Panc1 (cell line): Measurements from ENCODE around the gene FSD1L. TPM values are rescaled to one million over a fixed set of nuclear protein-coding genes. Genes with fewer than 3 reads are reported as not detected.

Experiments used
- ATAC-seq: fragments of 200-7000 bp; cut with Tn5 transposase; 2 replicates; pipeline ENCODE4 v1.9.1; 2020; ENCODE audit warnings: mild to moderate bottlenecking, moderate library complexity
- BruUV-seq: library from RNA; stranded (reverse); fragments of 400-500 nt; replicated peaks from 2 replicates; lab custom pipeline; 2021; lab: Mats Ljungman, UMichigan
- CTCF ChIA-PET: fragments of 300-600 bp; sonication (Branson Sonifier 250); formaldehyde crosslinking; loops from one replicate; lab custom pipeline; 2022; ENCODE audit warnings: antibody characterized with exemption; lab: Charles Lee
- POLR2A ChIA-PET: fragments of 300-600 bp; sonication (Branson Sonifier 250); formaldehyde crosslinking; loops from one replicate; lab custom pipeline; 2022; ENCODE audit warnings: antibody characterized with exemption; lab: Charles Lee
- DNase-seq: peaks from one replicate; pipeline ENCODE4 v3.0.0-alpha.2; 2010; ENCODE audit warnings: low read depth, low spot score
- H3K27ac ChIP-seq: 2 replicates; pipeline ENCODE4 v1.5.1; 2011; ENCODE audit warnings: mild to moderate bottlenecking, low read length, inconsistent platforms
- H3K27me3 ChIP-seq: fragments of 200-500 bp; sonication (Bioruptor generic); 2 replicates; pipeline ENCODE4 v1.6.0; 2014; ENCODE audit warnings: low read length, inconsistent platforms; ENCODE audit not compliant: control insufficient read depth, insufficient read depth
- H3K36me3 ChIP-seq: fragments of 200-500 bp; sonication (Bioruptor generic); 2 replicates; pipeline ENCODE4 v1.5.1; 2014; ENCODE audit warnings: inconsistent platforms, mild to moderate bottlenecking, low read length, moderate library complexity; ENCODE audit not compliant: control insufficient read depth, insufficient read depth
- H3K4me1 ChIP-seq: 2 replicates; pipeline ENCODE4 v1.5.1; 2011; ENCODE audit warnings: inconsistent platforms, mild to moderate bottlenecking, low read length, moderate library complexity; ENCODE audit not compliant: control insufficient read depth, insufficient read depth
- H3K4me3 ChIP-seq, 2 experiments: 2 replicates each; pipeline ENCODE4 v1.5.1; 2011 to 2012; ENCODE audit warnings: low read depth in 2 of 2, low read length in 2 of 2, mild to moderate bottlenecking in 2 of 2, inconsistent platforms in 1 of 2, moderate library complexity in 1 of 2
- H3K9me3 ChIP-seq: fragments of 200-500 bp; sonication (Bioruptor generic); 2 replicates; pipeline ENCODE4 v1.5.1; 2014; ENCODE audit warnings: low read depth, mild to moderate bottlenecking, inconsistent platforms, low read length, moderate library complexity; ENCODE audit not compliant: control insufficient read depth, insufficient read depth
- CTCF ChIP-seq: fragments of 450-650 bp; IDR thresholded peaks from 2 replicates; pipeline ENCODE4 v1.5.1; 2017; ENCODE audit warnings: mild to moderate bottlenecking
- POLR2AphosphoS5 ChIP-seq: IDR thresholded peaks from 2 replicates; pipeline ENCODE4 v1.6.1; 2012; ENCODE audit warnings: mild to moderate bottlenecking, low read depth, low read length, moderate library complexity
- REST ChIP-seq, 2 experiments: IDR thresholded peaks; 2 replicates each; pipeline ENCODE4 v1.6.1; 2011 to 2012; ENCODE audit warnings: low read depth in 2 of 2, control low read depth in 1 of 2, low read length in 1 of 2, mild to moderate bottlenecking in 1 of 2, moderate library complexity in 1 of 2; ENCODE audit not compliant: insufficient read depth in 1 of 2
- SIN3A ChIP-seq: IDR thresholded peaks from 2 replicates; pipeline ENCODE4 v1.6.1; 2012; ENCODE audit warnings: low read depth, mild to moderate bottlenecking, low read length, moderate library complexity, borderline replicate concordance; ENCODE audit not compliant: insufficient read depth
- TCF7L2 ChIP-seq: IDR thresholded peaks from 2 replicates; pipeline ENCODE4 v1.6.1; 2011; ENCODE audit warnings: mild to moderate bottlenecking, low read depth, low read length, inconsistent platforms
- in situ Hi-C: cut with HindIII; loops from 2 replicates; pipeline ENCODE4 v1.10.0; 2016; ENCODE audit warnings: low sequenced_read_pairs, low pct_unique_long_range_greater_than_20kb
- intact Hi-C: fragments of 100-400 bp; cut with micrococcal nuclease; formaldehyde crosslinking; loops from one replicate; pipeline ENCODE4 v1.10.0; 2022; ENCODE audit not compliant: unreplicated experiment
- total RNA-seq: library from RNA; stranded (reverse); gene quantifications from one replicate; pipeline ENCODE4 v1.2.1, GENCODE V29; 2021; ENCODE audit not compliant: unreplicated experiment

Gene FSD1L
- total RNA-seq, 1 experiment from 2014 or later, result 5.1 TPM

- BruUV-seq, result no TSS peak
- Histone ChIP-seq H3K27me3 (no peaks in the 10 kb centered on the region), H3K9me3 (no peaks in the 10 kb centered on the region), H3K4me1 (no peaks in the 10 kb centered on the region), H3K4me3 (no peak overlapping the region), H3K27ac (no peak overlapping the region), H3K36me3 (no peaks in the 10 kb centered on the region)
- intact Hi-C loops, result no loop called here
- in situ Hi-C loops, result no loop called here
- no peak for ATAC-seq
- TF ChIP-seq REST (IDR thresholded peaks at IDR 0.05; ENCODE audit: insufficient read depth in 1 of 2, low read depth in 2 of 2, low read length in 1 of 2) (no peak), POLR2AphosphoS5 (no peak), TCF7L2 (no peak), SIN3A (no peak), CTCF (no peak)
- POLR2A ChIA-PET, result no interaction called here
- no peak for DNase-seq
- CTCF ChIA-PET, result no interaction called here
Measured at GRCh38 chr9:105438141-105438806, 9.6 kb upstream of the FSD1L start.

- BruUV-seq, result no TSS peak
- Histone ChIP-seq H3K4me3 (no peak overlapping the region), H3K36me3 (no peaks in the 10 kb centered on the region), H3K9me3 (no peaks in the 10 kb centered on the region), H3K27me3 (no peaks in the 10 kb centered on the region), H3K4me1 (no peaks in the 10 kb centered on the region), H3K27ac (no peak overlapping the region)
- ChIA-PET POLR2A (no interaction called here), CTCF (no interaction called here)
- DNase-seq, result no peak
- no peak for ATAC-seq
- in situ Hi-C loops, result no loop called here
- intact Hi-C loops, result no loop called here
- no peak for TF ChIP-seq SIN3A
- no peak for TF ChIP-seq REST (IDR thresholded peaks at IDR 0.05; ENCODE audit: insufficient read depth in 1 of 2, low read depth in 2 of 2, low read length in 1 of 2)
- no peak for TF ChIP-seq CTCF
- TF ChIP-seq TCF7L2, result no peak
- no peak for TF ChIP-seq POLR2AphosphoS5
Measured at GRCh38 chr9:105439428-105439827, 8.4 kb upstream of the FSD1L start.
